H9 (cell line): ENCODE results near the gene ISX. TPM values are rescaled to one million over a fixed set of nuclear protein-coding genes. Genes with fewer than 3 reads are reported as not detected.

Experiments used
- DNase-seq: peaks from one replicate; pipeline ENCODE4 v3.0.0-alpha.2; 2017
- H2AFZ ChIP-seq: one replicate; pipeline ENCODE4 v1.6.1; 2013; ENCODE audit warnings: mild to moderate bottlenecking, low read length, control low read depth, moderate library complexity
- H2AK5ac ChIP-seq: 2 replicates; pipeline ENCODE4 v1.6.1; 2013; ENCODE audit warnings: low read length, control low read depth, mixed read lengths; ENCODE audit not compliant: insufficient read length
- H2BK120ac ChIP-seq: one replicate; pipeline ENCODE4 v1.6.1; 2013; ENCODE audit warnings: low read depth, mild to moderate bottlenecking, low read length, control low read depth, inconsistent platforms; ENCODE audit not compliant: poor library complexity, severe bottlenecking
- H2BK12ac ChIP-seq: 2 replicates; pipeline ENCODE4 v1.6.1; 2013; ENCODE audit warnings: low read length, control low read depth, mixed read lengths, low read depth; ENCODE audit not compliant: insufficient read length
- H2BK15ac ChIP-seq: 2 replicates; pipeline ENCODE4 v1.6.1; 2013; ENCODE audit warnings: low read depth, low read length, control low read depth
- H2BK20ac ChIP-seq: one replicate; pipeline ENCODE4 v1.6.1; 2013; ENCODE audit warnings: low read depth, mild to moderate bottlenecking, low read length, control low read depth, inconsistent platforms; ENCODE audit not compliant: poor library complexity, severe bottlenecking
- H2BK5ac ChIP-seq: 2 replicates; pipeline ENCODE4 v1.6.1; 2013; ENCODE audit warnings: low read length, control low read depth, mixed read lengths; ENCODE audit not compliant: insufficient read length
- H3K14ac ChIP-seq: 2 replicates; pipeline ENCODE4 v1.6.1; 2013; ENCODE audit warnings: low read length, control low read depth; ENCODE audit not compliant: insufficient read depth
- H3K18ac ChIP-seq: 2 replicates; pipeline ENCODE4 v1.6.1; 2013; ENCODE audit warnings: low read depth, mild to moderate bottlenecking, mixed read lengths, low read length, control low read depth; ENCODE audit not compliant: insufficient read length
- H3K23ac ChIP-seq: 2 replicates; pipeline ENCODE4 v1.6.1; 2013; ENCODE audit warnings: low read length, control low read depth, mixed read lengths, low read depth; ENCODE audit not compliant: insufficient read length
- H3K23me2 ChIP-seq: 2 replicates; pipeline ENCODE4 v1.6.1; 2013; ENCODE audit warnings: low read depth, mild to moderate bottlenecking, mixed read lengths, low read length, control low read depth; ENCODE audit not compliant: insufficient read length, poor library complexity, severe bottlenecking
- H3K27ac ChIP-seq: 2 replicates; pipeline ENCODE4 v1.5.1; 2013; ENCODE audit warnings: low read length, control low read depth, mixed read lengths, low read depth; ENCODE audit not compliant: insufficient read length
- H3K27me3 ChIP-seq: 2 replicates; pipeline ENCODE4 v1.6.1; 2013; ENCODE audit warnings: low read length, control low read depth, inconsistent platforms; ENCODE audit not compliant: insufficient read depth
- H3K4ac ChIP-seq: 2 replicates; pipeline ENCODE4 v1.6.1; 2013; ENCODE audit warnings: low read depth, mild to moderate bottlenecking, control low read depth, inconsistent platforms, low read length, moderate library complexity
- H3K4me1 ChIP-seq: 2 replicates; pipeline ENCODE4 v1.6.1; 2013; ENCODE audit warnings: low read length, control low read depth, inconsistent platforms; ENCODE audit not compliant: insufficient read depth
- H3K4me2 ChIP-seq: 2 replicates; pipeline ENCODE4 v1.6.1; 2013; ENCODE audit warnings: low read length, control low read depth, mixed read lengths; ENCODE audit not compliant: insufficient read length, insufficient read depth
- H3K56ac ChIP-seq: 2 replicates; pipeline ENCODE4 v1.6.1; 2013; ENCODE audit warnings: low read depth, mild to moderate bottlenecking, mixed read lengths, low read length, control low read depth; ENCODE audit not compliant: insufficient read length
- H3K79me1 ChIP-seq: 2 replicates; pipeline ENCODE4 v1.6.1; 2013; ENCODE audit warnings: low read depth, mild to moderate bottlenecking, moderate library complexity, low read length, control low read depth, inconsistent platforms; ENCODE audit not compliant: insufficient read depth, poor library complexity, severe bottlenecking
- H3K79me2 ChIP-seq: 2 replicates; pipeline ENCODE4 v1.6.1; 2013; ENCODE audit warnings: low read length, control low read depth, inconsistent platforms; ENCODE audit not compliant: insufficient read depth
- H3K9ac ChIP-seq: 2 replicates; pipeline ENCODE4 v1.6.1; 2013; ENCODE audit warnings: low read length, control low read depth, mixed read lengths; ENCODE audit not compliant: insufficient read length; ENCODE audit errors: extremely low read depth
- H3K9me3 ChIP-seq: one replicate; pipeline ENCODE4 v1.6.1; 2013; ENCODE audit warnings: low read depth, low read length, inconsistent platforms; ENCODE audit not compliant: control insufficient read depth
- H3T11ph ChIP-seq: one replicate; pipeline ENCODE4 v1.6.1; 2013; ENCODE audit warnings: mild to moderate bottlenecking, low read length, control low read depth, inconsistent platforms
- H4K20me1 ChIP-seq: one replicate; pipeline ENCODE4 v1.6.1; 2013; ENCODE audit not compliant: control insufficient read depth, insufficient read length, insufficient read depth
- H4K5ac ChIP-seq: 2 replicates; pipeline ENCODE4 v1.6.1; 2013; ENCODE audit warnings: low read depth, mild to moderate bottlenecking, mixed read lengths, low read length, control low read depth; ENCODE audit not compliant: insufficient read length
- H4K8ac ChIP-seq: replicated peaks from 2 replicates; pipeline ENCODE4 v1.6.1; 2013; ENCODE audit warnings: low read length, control low read depth, mixed read lengths, low read depth; ENCODE audit not compliant: insufficient read length
- H4K91ac ChIP-seq: 2 replicates; pipeline ENCODE4 v1.6.1; 2013; ENCODE audit warnings: low read depth, mild to moderate bottlenecking, moderate library complexity, mixed read lengths, low read length, control low read depth; ENCODE audit not compliant: insufficient read length
- H3K27ac Mint-ChIP-seq, 3 experiments: 2 replicates in 2 of 3; 3 replicates in 1 of 3; pipeline ENCODE4 v1.8.0; 2020 to 2021; ENCODE audit warnings: mixed read lengths in 3 of 3, mild to moderate bottlenecking in 1 of 3, moderate library complexity in 1 of 3
- H3K27me3 Mint-ChIP-seq: 2 replicates; pipeline ENCODE4 v1.8.0; 2021; ENCODE audit warnings: low read depth, mild to moderate bottlenecking, moderate library complexity, mixed read lengths
- H3K36me3 Mint-ChIP-seq, 3 experiments: 2 replicates in 2 of 3; 3 replicates in 1 of 3; pipeline ENCODE4 v1.8.0; 2020 to 2021; ENCODE audit warnings: low read depth in 3 of 3, mixed read lengths in 3 of 3; ENCODE audit not compliant: insufficient read depth in 1 of 3
- H3K4me1 Mint-ChIP-seq, 2 experiments: 2 replicates each; pipeline ENCODE4 v1.8.0; 2020; ENCODE audit warnings: mixed read lengths in 2 of 2
- H3K4me3 Mint-ChIP-seq, 2 experiments: 2 replicates in 1 of 2; 3 replicates in 1 of 2; pipeline ENCODE4 v1.8.0; 2020 to 2021; ENCODE audit warnings: mild to moderate bottlenecking in 2 of 2, mixed read lengths in 2 of 2, moderate library complexity in 1 of 2
- H3K9me3 Mint-ChIP-seq, 2 experiments: 2 replicates in 1 of 2; 3 replicates in 1 of 2; pipeline ENCODE4 v1.8.0; 2020; ENCODE audit warnings: mild to moderate bottlenecking in 2 of 2, mixed read lengths in 2 of 2, moderate library complexity in 1 of 2
- CTCF ChIP-seq: fragments of 200-600 bp; sonication (generic); conservative IDR thresholded peaks from 3 replicates; pipeline ENCODE4 v1.8.0; 2021; ENCODE audit warnings: antibody characterized with exemption, mild to moderate bottlenecking
- WGBS: extraction: QIAGEN DNeasy Blood & Tissue Kit; methylation state at CpG from one replicate; pipeline ENCODE4 v1.1.7; 2013; ENCODE audit warnings: missing lambda C conversion rate, low lambda C conversion rate, mixed read lengths; ENCODE audit not compliant: insufficient read length; ENCODE audit errors: extremely low coverage; 5-methylcytosine and 5-hydroxymethylcytosine counted together
- total RNA-seq: library from RNA; stranded (reverse); gene quantifications from 2 replicates; pipeline ENCODE4 v1.2.1, GENCODE V29; 2021

ISX gene
- total RNA-seq, 1 experiment from 2014 or later, result not detected

- Mint-ChIP-seq H3K4me3 (no peak overlapping the region), H3K27me3 (peaks cover 13% of the 10 kb centered on the region), H3K36me3 (no peaks in the 10 kb centered on the region), H3K9me3 (no peaks in the 10 kb centered on the region), H3K4me1 (peaks cover 4 to 5% of the 10 kb centered on the region in 2 experiments; a peak in 2 of 4 replicates), H3K27ac (no peak overlapping the region)
- Histone ChIP-seq H2AFZ (no peak overlapping the region), H3K4me2 (no peak overlapping the region), H3K9me3 (no peaks in the 10 kb centered on the region), H3K23ac (no peak overlapping the region), H4K20me1 (no peaks in the 10 kb centered on the region), H3K14ac (no peak overlapping the region), H3K4ac (no peak overlapping the region), H3K79me2 (no peaks in the 10 kb centered on the region), H3K18ac (no peak overlapping the region), H2BK15ac (no peak overlapping the region), H2BK5ac (no peak overlapping the region), H4K91ac (no peak overlapping the region), H3T11ph (no peak overlapping the region), H2BK12ac (no peak overlapping the region), H3K27ac (no peak overlapping the region), H2AK5ac (no peak overlapping the region), H3K56ac (no peak overlapping the region), H3K4me1 (no peaks in the 10 kb centered on the region), H2BK120ac (no peak overlapping the region), H4K8ac (no peak overlapping the region), H3K9ac (no peak overlapping the region), H2BK20ac (no peak overlapping the region), H3K23me2 (no peaks in the 10 kb centered on the region), H3K79me1 (no peaks in the 10 kb centered on the region), H3K27me3 (no peaks in the 10 kb centered on the region), H4K5ac (no peak overlapping the region)
- no CpG with 5 or more reads among the region's 1 CpG for WGBS
- no peak for TF ChIP-seq CTCF
- DNase-seq, result no peak
Measured at GRCh38 chr22:35065183-35065582, 775 bp upstream of the ISX start.
